RWPE2 (cell line): ENCODE data around the gene RPL12.

Source experiments
- ATAC-seq: fragments of 200-7000 bp; cut with Tn5 transposase; 3 replicates; pipeline ENCODE4 v1.9.1; 2021; ENCODE audit warnings: low read depth
- DNase-seq: peaks from one replicate; pipeline ENCODE4 v3.0.0-alpha.2; 2020; ENCODE audit warnings: low spot score
- H3K27ac ChIP-seq: fragments of 450-650 bp; 2 replicates; pipeline ENCODE4 v1.5.1; 2017; ENCODE audit warnings: mild to moderate bottlenecking; ENCODE audit not compliant: poor library complexity, severe bottlenecking
- H3K27me3 ChIP-seq: fragments of 250-450 bp; sonication (Bioruptor Pico); 2 replicates; pipeline ENCODE4 v1.5.1; 2021; ENCODE audit warnings: mild to moderate bottlenecking, moderate library complexity; ENCODE audit not compliant: insufficient read depth, poor library complexity, severe bottlenecking
- H3K36me3 ChIP-seq: fragments of 250-450 bp; sonication (Bioruptor Pico); 2 replicates; pipeline ENCODE4 v1.5.1; 2020; ENCODE audit warnings: low read depth, mild to moderate bottlenecking, moderate library complexity
- H3K4me1 ChIP-seq: fragments of 250-450 bp; sonication (Bioruptor Pico); 2 replicates; pipeline ENCODE4 v1.5.1; 2021; ENCODE audit warnings: mild to moderate bottlenecking, moderate library complexity; ENCODE audit not compliant: insufficient read depth, poor library complexity, severe bottlenecking
- H3K4me3 ChIP-seq: fragments of 250-450 bp; sonication (Bioruptor Pico); 2 replicates; pipeline ENCODE4 v1.5.1; 2021; ENCODE audit warnings: mild to moderate bottlenecking, moderate library complexity; ENCODE audit not compliant: severe bottlenecking
- H3K9me3 ChIP-seq: fragments of 250-450 bp; sonication (Bioruptor Pico); 2 replicates; pipeline ENCODE4 v1.5.1; 2021; ENCODE audit warnings: mild to moderate bottlenecking, moderate library complexity; ENCODE audit not compliant: severe bottlenecking
- TF ChIP-seq, protein P1 (sequence below): fragments of 450-650 bp; IDR thresholded peaks from one replicate; pipeline ENCODE4 v1.5.1; 2017; ENCODE audit warnings: mild to moderate bottlenecking, moderate library complexity; ENCODE audit not compliant: poor library complexity, severe bottlenecking

Gene RPL12

DNA sequence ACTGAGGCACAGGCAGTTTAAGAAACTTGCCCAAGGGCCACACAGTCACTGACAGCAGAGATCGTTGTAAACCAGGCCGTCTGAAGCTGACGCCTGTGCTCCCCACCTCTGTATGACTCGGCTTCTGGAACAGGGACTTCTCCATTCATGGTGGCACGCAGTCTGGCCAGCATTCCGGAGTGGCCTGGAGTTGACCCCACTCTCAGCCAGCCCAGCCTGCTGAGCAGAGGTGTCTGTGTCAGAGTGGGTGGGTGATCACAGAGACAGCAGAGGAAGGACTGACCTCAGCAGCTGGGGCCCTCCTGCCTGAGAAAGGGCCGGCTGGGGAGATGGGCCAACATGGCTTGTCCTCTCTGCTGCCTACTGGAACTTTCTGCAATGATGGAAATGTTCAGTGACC lies 12.7 kb upstream of the RPL12 start:
- Histone ChIP-seq H3K36me3 (peaks cover 58% of the 10 kb centered on the region), H3K4me3 (no peak overlapping the region), H3K4me1 (no peaks in the 10 kb centered on the region), H3K27ac (no peak overlapping the region), H3K9me3 (no peaks in the 10 kb centered on the region), H3K27me3 (no peaks in the 10 kb centered on the region)
- ATAC-seq (no peak), DNase-seq (no peak)
- TF ChIP-seq, protein P1, sequence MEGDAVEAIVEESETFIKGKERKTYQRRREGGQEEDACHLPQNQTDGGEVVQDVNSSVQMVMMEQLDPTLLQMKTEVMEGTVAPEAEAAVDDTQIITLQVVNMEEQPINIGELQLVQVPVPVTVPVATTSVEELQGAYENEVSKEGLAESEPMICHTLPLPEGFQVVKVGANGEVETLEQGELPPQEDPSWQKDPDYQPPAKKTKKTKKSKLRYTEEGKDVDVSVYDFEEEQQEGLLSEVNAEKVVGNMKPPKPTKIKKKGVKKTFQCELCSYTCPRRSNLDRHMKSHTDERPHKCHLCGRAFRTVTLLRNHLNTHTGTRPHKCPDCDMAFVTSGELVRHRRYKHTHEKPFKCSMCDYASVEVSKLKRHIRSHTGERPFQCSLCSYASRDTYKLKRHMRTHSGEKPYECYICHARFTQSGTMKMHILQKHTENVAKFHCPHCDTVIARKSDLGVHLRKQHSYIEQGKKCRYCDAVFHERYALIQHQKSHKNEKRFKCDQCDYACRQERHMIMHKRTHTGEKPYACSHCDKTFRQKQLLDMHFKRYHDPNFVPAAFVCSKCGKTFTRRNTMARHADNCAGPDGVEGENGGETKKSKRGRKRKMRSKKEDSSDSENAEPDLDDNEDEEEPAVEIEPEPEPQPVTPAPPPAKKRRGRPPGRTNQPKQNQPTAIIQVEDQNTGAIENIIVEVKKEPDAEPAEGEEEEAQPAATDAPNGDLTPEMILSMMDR: no peak

DNA sequence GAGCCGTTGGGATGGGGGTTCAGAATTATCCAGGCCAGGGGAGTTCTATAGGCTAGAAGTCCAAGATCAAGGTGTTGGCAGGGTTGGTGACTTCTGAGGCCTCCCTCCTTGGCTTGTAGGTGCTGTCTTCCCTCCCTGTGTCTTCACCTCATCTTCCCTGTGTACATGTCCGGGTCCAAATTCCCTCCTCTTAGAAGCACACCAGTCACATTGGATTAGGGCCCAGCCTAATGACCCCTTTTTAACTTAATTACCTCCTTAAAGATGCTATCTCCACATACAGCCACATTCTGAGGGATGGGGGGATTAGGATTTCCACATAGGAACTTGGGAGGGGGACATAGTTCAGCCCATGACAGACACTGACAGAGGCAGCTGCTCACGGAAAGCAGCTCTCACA lies 12.2 kb upstream of the RPL12 start:
- ATAC-seq: no peak

DNA sequence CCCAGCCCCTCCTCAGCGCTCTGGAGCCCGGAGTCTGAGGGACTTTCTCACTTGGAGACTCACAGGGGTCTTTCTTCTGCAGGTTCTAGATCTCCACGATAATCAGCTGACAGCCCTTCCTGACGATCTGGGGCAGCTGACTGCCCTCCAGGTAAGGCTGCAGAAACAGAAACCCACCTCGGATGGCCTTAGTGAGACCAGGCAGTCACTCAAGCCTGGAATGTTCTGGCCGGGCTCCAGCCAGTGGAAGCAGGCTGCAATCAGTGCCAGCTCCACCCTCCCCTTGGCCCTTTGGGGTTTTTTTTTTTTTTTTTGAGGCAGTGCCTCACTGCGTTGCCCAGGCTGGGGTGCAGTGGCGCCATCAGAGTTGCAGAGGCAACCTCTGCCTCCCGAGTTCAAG lies 7.7 kb upstream of the RPL12 start:
- peaks cover 71% of the 10 kb centered on the region for H3K36me3 ChIP-seq
- no peak overlapping the region for H3K4me3 ChIP-seq
- ATAC-seq (no peak), DNase-seq (no peak)
- no peaks in the 10 kb centered on the region for H3K4me1 ChIP-seq
- H3K27me3 ChIP-seq: no peaks in the 10 kb centered on the region
- H3K9me3 ChIP-seq: no peaks in the 10 kb centered on the region
- H3K27ac ChIP-seq: no peak overlapping the region
- TF ChIP-seq, protein P1: no peak

More for the DNA sequence above, 12.2 kb upstream of the RPL12 start:
- peaks cover 60% of the 10 kb centered on the region for H3K36me3 ChIP-seq
- no peaks in the 10 kb centered on the region for H3K27me3 ChIP-seq
- DNase-seq: no peak
- H3K4me3 ChIP-seq: no peak overlapping the region
- TF ChIP-seq, protein P1: no peak
- no peak overlapping the region for H3K27ac ChIP-seq
- H3K4me1 ChIP-seq: no peaks in the 10 kb centered on the region
- H3K9me3 ChIP-seq: no peaks in the 10 kb centered on the region

DNA sequence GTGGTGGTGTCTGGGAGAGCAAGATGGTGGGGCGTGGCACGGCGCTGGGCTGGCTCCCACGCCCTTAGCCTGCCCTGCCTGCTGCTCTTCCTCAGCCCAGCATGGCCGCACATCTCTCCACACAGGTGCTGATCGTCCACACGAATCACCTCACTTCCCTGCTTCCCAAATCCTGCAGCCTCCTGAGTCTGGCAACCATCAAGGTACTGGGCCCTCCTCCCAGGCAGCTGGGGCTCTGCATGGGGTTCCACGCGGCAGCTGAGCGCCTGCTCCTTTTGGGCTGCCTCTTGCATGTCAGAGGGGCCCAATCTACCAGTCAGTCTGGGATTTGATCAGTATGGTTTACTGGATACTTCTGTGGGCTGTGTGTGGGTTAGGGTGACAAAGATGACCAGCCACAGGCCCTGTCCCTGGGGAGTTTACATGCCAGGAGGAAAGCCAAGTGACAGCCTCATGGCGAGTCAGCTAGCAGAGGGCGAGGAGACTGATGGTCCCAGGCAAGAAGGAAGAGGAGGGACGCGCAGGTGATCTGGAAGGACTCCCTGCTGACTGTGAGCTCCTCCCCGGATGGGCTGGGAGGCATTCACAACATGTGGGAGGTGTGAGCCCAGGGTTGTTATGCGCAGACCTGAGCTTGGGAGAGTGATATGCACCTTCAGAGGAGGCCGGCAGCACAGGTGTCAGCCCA lies 6.1 kb upstream of the RPL12 start:
- no peak for ATAC-seq
- Histone ChIP-seq H3K27me3 (no peaks in the 10 kb centered on the region), H3K36me3 (peaks cover 66% of the 10 kb centered on the region), H3K4me3 (no peak overlapping the region), H3K27ac (no peak overlapping the region), H3K9me3 (no peaks in the 10 kb centered on the region), H3K4me1 (no peaks in the 10 kb centered on the region)
- no peak for DNase-seq
- TF ChIP-seq, protein P1: no peak

DNA sequence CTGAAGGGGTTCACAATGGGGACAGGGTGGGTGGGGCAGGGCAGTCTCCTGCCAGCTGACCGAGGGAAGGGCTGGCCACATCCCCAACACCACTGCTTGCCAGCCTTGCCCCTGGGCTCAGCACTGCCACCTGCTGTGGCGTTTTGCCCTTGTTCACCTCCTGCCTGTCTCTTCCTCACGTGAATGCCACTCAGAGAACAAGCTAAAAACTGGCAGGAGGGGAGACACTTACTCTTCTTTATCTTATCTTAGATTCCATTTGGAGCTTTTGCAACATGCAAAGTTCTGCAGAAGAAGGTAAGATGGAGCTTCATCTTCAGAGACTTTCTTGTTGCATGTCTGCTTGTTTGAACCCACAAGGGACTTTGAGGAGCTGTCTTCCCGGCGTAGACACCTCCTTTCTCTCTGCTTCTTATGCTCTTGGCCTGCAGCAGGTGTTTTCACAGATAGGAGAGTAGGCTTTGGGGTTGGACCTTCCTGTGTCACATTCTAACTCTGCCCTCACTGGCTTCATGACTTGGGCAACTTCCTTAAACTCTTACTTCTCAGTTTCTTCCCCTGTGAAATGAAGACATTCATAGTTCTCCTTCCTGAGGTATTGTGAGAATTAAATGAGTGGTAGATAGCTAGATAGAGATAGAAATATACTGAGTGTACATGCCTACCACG lies 4.3 kb upstream of the RPL12 start:
- no peak for DNase-seq
- Histone ChIP-seq H3K9me3 (no peaks in the 10 kb centered on the region), H3K27ac (no peak overlapping the region), H3K4me3 (no peak overlapping the region), H3K4me1 (no peaks in the 10 kb centered on the region), H3K27me3 (no peaks in the 10 kb centered on the region), H3K36me3 (peaks cover 56% of the 10 kb centered on the region)
- ATAC-seq: no peak
- TF ChIP-seq, protein P1: peak; percentile 32
